NT2/D1 (cell line): ENCODE measurements around the gene RADIL.
"Not testable (repeated sequence)": the region's sequence is repeated elsewhere in the genome, so short reads cannot be mapped to it uniquely, and the experiment has no call there.

Source experiments
- DNase-seq: peaks from one replicate; pipeline ENCODE4 v3.0.0-alpha.2; 2011; ENCODE audit warnings: low read depth, low spot score
- H3K27me3 ChIP-seq: 2 replicates; pipeline ENCODE4 v1.6.0; 2011; ENCODE audit warnings: mild to moderate bottlenecking; ENCODE audit not compliant: insufficient read length, insufficient read depth
- H3K36me3 ChIP-seq: 2 replicates; pipeline ENCODE4 v1.6.1; 2011; ENCODE audit warnings: mild to moderate bottlenecking, low read length, mixed read lengths; ENCODE audit not compliant: insufficient read depth, insufficient read length
- H3K4me1 ChIP-seq: 2 replicates; pipeline ENCODE4 v1.5.1; 2011; ENCODE audit not compliant: insufficient read depth, insufficient read length
- H3K4me3 ChIP-seq: 2 replicates; pipeline ENCODE4 v1.5.1; 2011; ENCODE audit warnings: low read depth; ENCODE audit not compliant: insufficient read length
- H3K9ac ChIP-seq: 2 replicates; pipeline ENCODE4 v1.6.0; 2011; ENCODE audit warnings: low read depth; ENCODE audit not compliant: insufficient read length
- H3K9me3 ChIP-seq: 2 replicates; pipeline ENCODE4 v1.5.1; 2011; ENCODE audit warnings: mild to moderate bottlenecking, low read length; ENCODE audit not compliant: insufficient read depth
- SUZ12 ChIP-seq: IDR thresholded peaks from 2 replicates; pipeline ENCODE4 v1.6.1; 2011; ENCODE audit not compliant: insufficient read length, insufficient read depth; ENCODE audit errors: extremely low read depth
- YY1 ChIP-seq: IDR thresholded peaks from 2 replicates; pipeline ENCODE4 v1.6.1; 2011; ENCODE audit not compliant: insufficient read length, insufficient read depth
- ZNF274 ChIP-seq: IDR thresholded peaks from 2 replicates; pipeline ENCODE4 v1.6.1; 2011; ENCODE audit warnings: mild to moderate bottlenecking, low read depth, low read length

The RADIL gene

DNA sequence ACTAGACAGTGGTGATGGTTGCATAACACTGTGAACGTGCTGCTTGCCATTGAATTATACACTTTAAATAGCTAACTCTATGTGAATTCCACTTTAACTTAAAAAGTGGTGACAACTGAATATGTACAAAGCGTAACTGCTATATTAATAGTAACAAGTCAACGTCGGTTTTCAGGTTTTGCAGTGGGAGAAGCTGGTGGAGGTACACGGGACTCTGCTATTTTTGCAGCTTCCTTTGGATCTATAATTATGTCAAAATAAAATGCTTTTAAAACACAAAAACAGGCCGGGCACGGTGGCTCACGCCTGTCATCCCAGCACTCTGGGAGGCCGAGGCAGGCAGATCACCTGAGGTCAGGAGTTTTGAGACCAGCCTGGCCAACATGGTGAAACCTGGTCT lies 87.1 kb downstream of the RADIL start:
- peaks cover 22% of the 10 kb centered on the region for H3K4me1 ChIP-seq
- no peaks in the 10 kb centered on the region for H3K27me3 ChIP-seq
- no peak overlapping the region for H3K9ac ChIP-seq
- no peak for DNase-seq
- TF ChIP-seq ZNF274, result no peak
- no peak for TF ChIP-seq YY1
- TF ChIP-seq SUZ12, result no peak
- no peak overlapping the region for H3K4me3 ChIP-seq
- H3K36me3 ChIP-seq, result peaks cover 30% of the 10 kb centered on the region
- peaks cover 17% of the 10 kb centered on the region; the same call in 1 of the 2 replicates for H3K9me3 ChIP-seq

- H3K9me3 ChIP-seq, result peaks cover 17% of the 10 kb centered on the region; the same call in 1 of the 2 replicates
- TF ChIP-seq ZNF274, result no peak
- no peak for TF ChIP-seq YY1
- no peak for TF ChIP-seq SUZ12
- H3K27me3 ChIP-seq, result no peaks in the 10 kb centered on the region
- no peak overlapping the region for H3K4me3 ChIP-seq
- no peak for DNase-seq
- no peak overlapping the region for H3K9ac ChIP-seq
- H3K36me3 ChIP-seq, result peaks cover 45% of the 10 kb centered on the region
- peaks cover 28% of the 10 kb centered on the region for H3K4me1 ChIP-seq
Measured at GRCh38 chr7:4794591-4795350, 88.7 kb downstream of the RADIL start.

DNA sequence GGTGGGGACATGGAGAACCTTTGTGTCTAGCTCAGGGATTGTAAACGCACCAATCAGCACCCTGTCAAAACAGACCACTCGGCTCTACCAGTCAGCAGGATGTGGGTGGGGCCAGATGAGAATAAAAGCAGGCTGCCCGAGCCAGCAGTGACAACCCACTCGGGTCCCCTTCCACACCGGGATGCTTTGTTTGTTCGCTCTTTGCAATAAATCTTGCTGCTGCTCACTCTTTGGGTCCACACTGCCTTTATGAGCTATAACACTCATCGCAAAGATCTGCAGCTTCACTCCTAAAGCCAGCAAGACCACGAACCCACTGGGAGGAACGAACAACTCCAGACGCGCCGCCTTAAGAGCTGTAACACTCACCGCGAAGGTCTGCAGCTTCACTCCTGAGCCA lies 89.3 kb downstream of the RADIL start:
- Histone ChIP-seq H3K4me1 (peaks cover 33% of the 10 kb centered on the region), H3K36me3 (peaks cover 50% of the 10 kb centered on the region), H3K9me3 (peaks cover 17% of the 10 kb centered on the region; the same call in 1 of the 2 replicates)
- H3K9ac ChIP-seq, H3K27me3 ChIP-seq, DNase-seq, H3K4me3 ChIP-seq: not testable (repeated sequence)

- Histone ChIP-seq H3K4me1 (peaks cover 35% of the 10 kb centered on the region), H3K9me3 (peaks cover 17% of the 10 kb centered on the region; the same call in 1 of the 2 replicates), H3K36me3 (peaks cover 57% of the 10 kb centered on the region)
- DNase-seq, H3K4me3 ChIP-seq, H3K27me3 ChIP-seq, H3K9ac ChIP-seq: not testable (repeated sequence)
Measured at GRCh38 chr7:4793385-4793993, 90.0 kb downstream of the RADIL start.

- peaks cover 32% of the 10 kb centered on the region for H3K4me1 ChIP-seq
- TF ChIP-seq SUZ12, result no peak
- no peak for TF ChIP-seq YY1
- TF ChIP-seq ZNF274, result no peak
- H3K27me3 ChIP-seq, result no peaks in the 10 kb centered on the region
- no peak for DNase-seq
- H3K4me3 ChIP-seq, result no peak overlapping the region
- H3K9ac ChIP-seq, result no peak overlapping the region
- H3K9me3 ChIP-seq, result peaks cover 17% of the 10 kb centered on the region; the same call in 1 of the 2 replicates
- H3K36me3 ChIP-seq, result peaks cover 66% of the 10 kb centered on the region
Measured at GRCh38 chr7:4792537-4793126, 90.9 kb downstream of the RADIL start.

GRCh38 chr7:4791738-4792536 lies 91.6 kb downstream of the RADIL start:
- H3K36me3 ChIP-seq, result peaks cover 68% of the 10 kb centered on the region
- TF ChIP-seq SUZ12, result no peak
- TF ChIP-seq YY1, result no peak
- no peak for TF ChIP-seq ZNF274
- H3K9me3 ChIP-seq, result peaks cover 17% of the 10 kb centered on the region; the same call in 1 of the 2 replicates
- no peak overlapping the region for H3K4me3 ChIP-seq
- H3K27me3 ChIP-seq, result no peaks in the 10 kb centered on the region
- peak; percentile 87 for DNase-seq
- no peak overlapping the region for H3K9ac ChIP-seq
- peaks cover 32% of the 10 kb centered on the region for H3K4me1 ChIP-seq

- Histone ChIP-seq H3K9ac (no peak overlapping the region), H3K9me3 (peaks cover 17% of the 10 kb centered on the region; the same call in 1 of the 2 replicates), H3K4me1 (peaks cover 32% of the 10 kb centered on the region), H3K4me3 (no peak overlapping the region), H3K36me3 (peaks cover 75% of the 10 kb centered on the region), H3K27me3 (no peaks in the 10 kb centered on the region)
- no peak for TF ChIP-seq SUZ12
- TF ChIP-seq ZNF274, result no peak
- no peak for TF ChIP-seq YY1
- DNase-seq, result no peak
Measured at GRCh38 chr7:4791101-4791737, 92.3 kb downstream of the RADIL start.
